ENCODE results near the gene NTHL1. TPM values are rescaled to one million over a fixed set of nuclear protein-coding genes. Genes with fewer than 3 reads are reported as not detected.

Gene NTHL1
- total and polyA plus RNA-seq, 2 of the 8 experiments (the other 6 are each of a cell fraction or from before 2014, with no cell fraction given) = 70.9 to 150 TPM

DNA sequence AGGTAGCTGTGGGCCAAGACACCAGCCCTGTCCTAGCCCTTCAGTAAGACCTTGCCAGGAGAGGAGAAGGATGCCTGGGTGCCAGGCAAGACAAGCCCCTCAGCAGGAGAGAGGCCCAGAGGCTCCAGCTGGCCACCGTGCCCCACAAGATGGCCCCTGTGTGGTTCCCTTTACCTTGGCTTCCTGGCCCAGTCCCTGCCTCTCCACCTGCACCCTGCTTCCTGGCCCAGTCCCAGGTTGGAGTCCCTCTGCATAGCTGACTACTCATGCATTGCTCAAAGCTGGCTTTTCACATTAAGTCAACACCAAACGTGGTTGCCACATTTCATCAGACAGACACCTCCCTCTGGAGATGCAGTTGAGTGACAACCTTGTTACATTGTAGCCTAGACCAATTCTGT lies 53.9 kb downstream of the NTHL1 start (continued):
- TF ChIP-seq HDAC6 (IDR thresholded peaks at IDR 0.05; ENCODE audit: low read depth, low read length) (no peak), ASH2L (IDR thresholded peaks at IDR 0.05; ENCODE audit: low read length) (no peak), SIN3A (conservative IDR thresholded peaks at IDR 0.05 in 1 of 2, IDR thresholded peaks at IDR 0.05 in 1 of 2; ENCODE audit: low read depth in 1 of 2, low read length in 2 of 2) (no peak), RNF2 (IDR thresholded peaks at IDR 0.05; ENCODE audit: borderline replicate concordance, low read depth, low read length, missing control alignments, poor library complexity, severe bottlenecking) (no peak), POU5F1 (IDR thresholded peaks at IDR 0.05; ENCODE audit: low read depth, low read length) (no peak), SP2 (IDR thresholded peaks at IDR 0.05; ENCODE audit: low read length) (no peak), JUN (IDR thresholded peaks at IDR 0.05; ENCODE audit: low read depth, low read length) (no peak), EGR1 (IDR thresholded peaks at IDR 0.05; ENCODE audit: borderline replicate concordance, low read depth, low read length) (no peak), SIX5 (IDR thresholded peaks at IDR 0.05; ENCODE audit: low read depth, low read length) (no peak)

All from H1 (cell line).